A549 (cell line): Measurements from ENCODE around the gene SLC22A7. TPM values are rescaled to one million over a fixed set of nuclear protein-coding genes. Genes with fewer than 3 reads are reported as not detected.

ENCODE experiments used
- ATAC-seq, 2 experiments: fragments of 200-7000 bp in 1 of 2; fragments of >200 bp in 1 of 2; cut with Nextera tagmentation in 1 of 2; cut with Tn5 transposase in 1 of 2; 3 replicates each; pipeline versions ENCODE4 v1.8.0 to v1.9.1; 2018 to 2020; ENCODE audit warnings: mild to moderate bottlenecking in 1 of 2, moderate library complexity in 1 of 2
- CTCF ChIA-PET: fragments of 300-600 bp; sonication (Branson Sonifier 250); formaldehyde crosslinking; extraction: SDS; loops from one replicate; lab custom pipeline; 2021; ENCODE audit warnings: antibody characterized with exemption, inconsistent platforms; lab: Yijun Ruan, JAX
- POLR2A ChIA-PET: fragments of 350-600 bp; formaldehyde crosslinking; extraction: SDS; loops from one replicate; lab custom pipeline; 2021; ENCODE audit warnings: antibody characterized with exemption, inconsistent platforms; lab: Yijun Ruan, JAX
- DNase-seq, 2 experiments: peaks; one replicate each; pipeline versions ENCODE4 v3.0.0 to v3.0.0-alpha.2; 2011 to 2016; ENCODE audit warnings: low read depth in 1 of 2, low spot score in 1 of 2
- FAIRE-seq: peaks from 2 replicates; lab custom pipeline; 2011; peaks lifted over from hg19 to GRCh38; lab: Jason Lieb, UNC
- H3K27ac ChIP-seq, 2 experiments: fragments of >200 bp; sonication (Bioruptor Twin); formaldehyde crosslinking; 3 replicates each; pipeline ENCODE4 v1.5.1; 2016 to 2017
- H3K4me1 ChIP-seq: fragments of >200 bp; sonication (Bioruptor Twin); formaldehyde crosslinking; 3 replicates; pipeline ENCODE4 v1.6.1; 2016
- H3K4me2 ChIP-seq: fragments of >200 bp; sonication (Bioruptor Twin); formaldehyde crosslinking; 3 replicates; pipeline ENCODE4 v1.6.1; 2016
- H3K4me3 ChIP-seq: fragments of >200 bp; sonication (Bioruptor Twin); formaldehyde crosslinking; 3 replicates; pipeline ENCODE4 v1.5.1; 2016
- H3K9me3 ChIP-seq: fragments of >200 bp; sonication (Bioruptor Twin); formaldehyde crosslinking; 3 replicates; pipeline ENCODE4 v1.6.1; 2016
- BCL3 ChIP-seq: fragments of >200 bp; sonication (Bioruptor Twin); formaldehyde crosslinking; IDR thresholded peaks from 3 replicates; pipeline ENCODE4 v1.6.1; 2016
- CHD2 ChIP-seq: fragments of 150-350 bp; IDR thresholded peaks from 2 replicates; pipeline ENCODE4 v1.6.1; 2014; ENCODE audit warnings: low read length; ENCODE audit not compliant: partially characterized antibody
- EHF ChIP-seq: fragments of 250-450 bp; sonication (Bioruptor Pico); IDR thresholded peaks from 2 replicates; pipeline ENCODE4 v1.5.0; 2020; ENCODE audit warnings: mild to moderate bottlenecking
- EP300 ChIP-seq, 2 experiments: fragments of >200 bp; sonication (Bioruptor Twin); formaldehyde crosslinking; IDR thresholded peaks; 2 replicates in 1 of 2; 3 replicates in 1 of 2; pipeline ENCODE4 v1.6.1; 2016 to 2017
- FOSB ChIP-seq: fragments of 250-450 bp; sonication (Bioruptor Pico); IDR thresholded peaks from 2 replicates; pipeline ENCODE4 v1.5.0; 2020; ENCODE audit warnings: mild to moderate bottlenecking, moderate library complexity
- HOXB13 ChIP-seq: fragments of 250-450 bp; sonication (Bioruptor Pico); IDR thresholded peaks from 2 replicates; pipeline ENCODE4 v1.5.0; 2020; ENCODE audit warnings: low read depth, mild to moderate bottlenecking, moderate library complexity
- JUNB ChIP-seq: fragments of >200 bp; sonication (Bioruptor Twin); formaldehyde crosslinking; IDR thresholded peaks from 2 replicates; pipeline ENCODE4 v1.6.1; 2016
- MAFK ChIP-seq: fragments of 450-650 bp; IDR thresholded peaks from 2 replicates; pipeline ENCODE4 v1.6.1; 2014; ENCODE audit not compliant: partially characterized antibody
- PHF8 ChIP-seq: fragments of 200-600 bp; sonication (generic); IDR thresholded peaks from 2 replicates; pipeline ENCODE4 v1.6.1; 2016; ENCODE audit warnings: low read depth, mild to moderate bottlenecking, antibody characterized with exemption, moderate library complexity, borderline replicate concordance
- RARB ChIP-seq: fragments of 250-450 bp; sonication (Bioruptor Pico); IDR thresholded peaks from 2 replicates; pipeline ENCODE4 v1.8.0; 2021; ENCODE audit warnings: mild to moderate bottlenecking, moderate library complexity
- RFX5 ChIP-seq: fragments of 450-650 bp; IDR thresholded peaks from 2 replicates; pipeline ENCODE4 v1.7.1; 2014; ENCODE audit warnings: antibody characterized with exemption, mild to moderate bottlenecking, moderate library complexity
- SMC3 ChIP-seq: fragments of >200 bp; sonication (Bioruptor Twin); formaldehyde crosslinking; IDR thresholded peaks from 3 replicates; pipeline ENCODE4 v1.6.1; 2018; ENCODE audit warnings: inconsistent platforms
- SREBF2 ChIP-seq: fragments of 450-650 bp; IDR thresholded peaks from 2 replicates; pipeline ENCODE4 v1.6.1; 2014; ENCODE audit warnings: mild to moderate bottlenecking, moderate library complexity
- USF2 ChIP-seq: fragments of 450-650 bp; IDR thresholded peaks from 2 replicates; pipeline ENCODE4 v1.6.1; 2014; ENCODE audit warnings: antibody characterized with exemption
- ZC3H11A ChIP-seq: fragments of 450-650 bp; IDR thresholded peaks from 2 replicates; pipeline ENCODE4 v1.6.1; 2014; ENCODE audit warnings: antibody characterized with exemption, mild to moderate bottlenecking
- ZFP36 ChIP-seq: fragments of 450-650 bp; IDR thresholded peaks from 2 replicates; pipeline ENCODE4 v1.6.1; 2014; ENCODE audit warnings: borderline replicate concordance; ENCODE audit not compliant: partially characterized antibody
- ZNF302 ChIP-seq: fragments of 250-450 bp; sonication (Bioruptor Pico); IDR thresholded peaks from 2 replicates; pipeline ENCODE4 v1.9.0; 2021; ENCODE audit warnings: inconsistent platforms, mild to moderate bottlenecking, moderate library complexity
- WGBS: methylation state at CpG from one replicate; pipeline ENCODE4 v1.1.6; 2017; ENCODE audit errors: missing lambda C conversion rate; 5-methylcytosine and 5-hydroxymethylcytosine counted together
- polyA plus RNA-seq, 4 experiments: library from polyadenylated mRNA; depleted of rRNA in 3 of 4; stranded (reverse); fragments of >200 nt; fragmentation: RNase III in 1 of 4; extraction: RNeasy Plus Mini Kit Qiagen cat#74134 plus additional on column Dnase treatment in 1 of 4; gene quantifications; 2 replicates in 3 of 4; 3 replicates in 1 of 4; pipeline ENCODE4 v1.2.3, GENCODE V29; 2011 to 2017
- TF ChIP-seq, protein P1 (sequence below): IDR thresholded peaks from 2 replicates; pipeline ENCODE4 v1.6.1; 2012; ENCODE audit warnings: low read depth, borderline replicate concordance
- TF ChIP-seq, protein P2 (sequence below): fragments of >200 bp; sonication (Bioruptor Twin); formaldehyde crosslinking; IDR thresholded peaks from 2 replicates; pipeline ENCODE4 v1.6.1; 2016
- TF ChIP-seq, protein P3 (sequence below): IDR thresholded peaks from 2 replicates; pipeline ENCODE4 v1.6.1; 2012

The SLC22A7 gene
- polyA plus RNA-seq, 2 of the 4 experiments (the other 2 are of a cell fraction): not detected

GRCh38 chr6:43254138-43254817 is 43.8 kb upstream of the SLC22A7 start:
- Histone ChIP-seq H3K4me1 (no peaks in the 10 kb centered on the region), H3K27ac (no peak overlapping the region), H3K4me3 (no peak overlapping the region), H3K9me3 (no peaks in the 10 kb centered on the region), H3K4me2 (no peak overlapping the region)
- WGBS: 86% methylated on average over 12 of the region's 15 CpGs
- FAIRE-seq: no peak
- ChIA-PET POLR2A (no interaction called here), CTCF (interaction anchor here (1.7 to 2.4 kb wide), 2 partner anchors 8 to 25 kb away, joined by 7 to 9 read pairs; partner anchors contain the start of gene DNPH1)
- TF ChIP-seq RFX5 (no peak), JUNB (no peak), MAFK (no peak), SMC3 (no peak), USF2 (no peak), EHF (CRISPR knock-in tag) (no peak), SREBF2 (no peak), ZC3H11A (no peak), EP300 (IDR thresholded peaks at IDR 0.05) (no peak), HOXB13 (no peak), PHF8 (no peak), FOSB (CRISPR knock-in tag) (no peak), BCL3 (no peak), ZNF302 (no peak), CHD2 (no peak)
- TF ChIP-seq, protein P1, sequence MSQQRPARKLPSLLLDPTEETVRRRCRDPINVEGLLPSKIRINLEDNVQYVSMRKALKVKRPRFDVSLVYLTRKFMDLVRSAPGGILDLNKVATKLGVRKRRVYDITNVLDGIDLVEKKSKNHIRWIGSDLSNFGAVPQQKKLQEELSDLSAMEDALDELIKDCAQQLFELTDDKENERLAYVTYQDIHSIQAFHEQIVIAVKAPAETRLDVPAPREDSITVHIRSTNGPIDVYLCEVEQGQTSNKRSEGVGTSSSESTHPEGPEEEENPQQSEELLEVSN: no peak
- no peak for ATAC-seq
- DNase-seq: no peak

GRCh38 chr6:43254846-43255245 is 43.2 kb upstream of the SLC22A7 start:
- TF ChIP-seq ZFP36 (no peak), RARB (no peak)
- TF ChIP-seq, protein P2, sequence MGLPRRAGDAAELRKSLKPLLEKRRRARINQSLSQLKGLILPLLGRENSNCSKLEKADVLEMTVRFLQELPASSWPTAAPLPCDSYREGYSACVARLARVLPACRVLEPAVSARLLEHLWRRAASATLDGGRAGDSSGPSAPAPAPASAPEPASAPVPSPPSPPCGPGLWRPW: no peak
- TF ChIP-seq, protein P3, sequence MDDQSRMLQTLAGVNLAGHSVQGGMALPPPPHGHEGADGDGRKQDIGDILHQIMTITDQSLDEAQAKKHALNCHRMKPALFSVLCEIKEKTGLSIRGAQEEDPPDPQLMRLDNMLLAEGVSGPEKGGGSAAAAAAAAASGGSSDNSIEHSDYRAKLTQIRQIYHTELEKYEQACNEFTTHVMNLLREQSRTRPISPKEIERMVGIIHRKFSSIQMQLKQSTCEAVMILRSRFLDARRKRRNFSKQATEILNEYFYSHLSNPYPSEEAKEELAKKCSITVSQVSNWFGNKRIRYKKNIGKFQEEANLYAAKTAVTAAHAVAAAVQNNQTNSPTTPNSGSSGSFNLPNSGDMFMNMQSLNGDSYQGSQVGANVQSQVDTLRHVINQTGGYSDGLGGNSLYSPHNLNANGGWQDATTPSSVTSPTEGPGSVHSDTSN: no peak
- TF ChIP-seq, all 56 proteins: peak for 0
- DNase-seq: no peak
- Histone ChIP-seq H3K4me1 (no peaks in the 10 kb centered on the region), H3K4me3 (no peak overlapping the region), H3K9me3 (no peaks in the 10 kb centered on the region), H3K4me2 (no peak overlapping the region), H3K27ac (no peak overlapping the region)
- no peak for FAIRE-seq
- 83% methylated on average over 6 of the region's 11 CpGs for WGBS
- ChIA-PET CTCF (interaction anchor here (1.7 kb wide), 1 partner anchor 25 kb away, joined by 7 read pairs; the partner anchor contains the start of gene DNPH1), POLR2A (no interaction called here)
- no peak for ATAC-seq
